ENCODE results near the gene RNF225.

- no peak for TF ChIP-seq CSDC2 (CRISPR knock-in tag; IDR thresholded peaks at IDR 0.05)
- no peak for TF ChIP-seq BACH2 (CRISPR knock-in tag; IDR thresholded peaks at IDR 0.05; ENCODE audit: borderline replicate concordance)
- no peak for TF ChIP-seq PPARA (CRISPR knock-in tag; IDR thresholded peaks at IDR 0.05; ENCODE audit: borderline replicate concordance)
- no peak for TF ChIP-seq ZFP3 (CRISPR knock-in tag; IDR thresholded peaks at IDR 0.05)
- no peak for TF ChIP-seq TCF4 (CRISPR knock-in tag; IDR thresholded peaks at IDR 0.05; ENCODE audit: borderline replicate concordance)
- TF ChIP-seq ISL1 (CRISPR knock-in tag; IDR thresholded peaks at IDR 0.05): no peak
Measured at GRCh38 chr19:58366585-58367430, 28.6 kb upstream of the RNF225 start.
